HL-60 (cell line): ENCODE results near the gene ALG11.

Source experiments
- DNase-seq, 2 experiments: peaks; one replicate each; pipeline ENCODE4 v3.0.0-alpha.2; 2010 to 2020; ENCODE audit warnings: low read depth in 1 of 2, low spot score in 1 of 2
- H3K27ac ChIP-seq: fragments of 250-450 bp; sonication (Bioruptor Pico); replicated peaks from 2 replicates; pipeline ENCODE4 v1.5.1; 2020; ENCODE audit warnings: mild to moderate bottlenecking, moderate library complexity
- H3K27me3 ChIP-seq: fragments of 250-450 bp; sonication (Bioruptor Pico); 2 replicates; pipeline ENCODE4 v1.5.1; 2021; ENCODE audit warnings: mild to moderate bottlenecking, moderate library complexity; ENCODE audit not compliant: insufficient read depth, poor library complexity, severe bottlenecking
- H3K4me3 ChIP-seq: replicated peaks from 2 replicates; pipeline ENCODE4 v1.5.1; 2011; ENCODE audit warnings: mild to moderate bottlenecking, control low read depth, low read length; ENCODE audit not compliant: insufficient read depth
- CTCF ChIP-seq: IDR thresholded peaks from one replicate; pipeline ENCODE4 v1.5.1; 2011; ENCODE audit warnings: low read length, control low read depth, inconsistent platforms; ENCODE audit not compliant: insufficient read depth
- GABPA ChIP-seq: IDR thresholded peaks from 2 replicates; pipeline ENCODE4 v1.6.1; 2012; ENCODE audit warnings: low read depth
- POLR2AphosphoS5 ChIP-seq: IDR thresholded peaks from 2 replicates; pipeline ENCODE4 v1.6.1; 2012; ENCODE audit warnings: low read depth
- REST ChIP-seq: IDR thresholded peaks from 2 replicates; pipeline ENCODE4 v1.6.1; 2012; ENCODE audit warnings: low read depth; ENCODE audit not compliant: insufficient replicate concordance
- SPI1 ChIP-seq: IDR thresholded peaks from 2 replicates; pipeline ENCODE4 v1.6.1; 2012; ENCODE audit warnings: low read depth, mild to moderate bottlenecking, borderline replicate concordance

The ALG11 gene

GRCh38 chr13:51996641-51997040 is 15.6 kb upstream of the ALG11 start:
- peaks cover 5% of the 10 kb centered on the region for H3K27me3 ChIP-seq
- H3K27ac ChIP-seq: no peak overlapping the region
- DNase-seq: no peak
- no peak overlapping the region for H3K4me3 ChIP-seq
- TF ChIP-seq SPI1 (no peak), REST (no peak), POLR2AphosphoS5 (no peak), GABPA (no peak), CTCF (no peak)

- H3K4me3 ChIP-seq: no peak overlapping the region
- H3K27ac ChIP-seq: no peak overlapping the region
- H3K27me3 ChIP-seq: peaks cover 5% of the 10 kb centered on the region
- no peak for DNase-seq
- TF ChIP-seq REST: no peak
- no peak for TF ChIP-seq CTCF
- TF ChIP-seq GABPA: no peak
- TF ChIP-seq SPI1: no peak
- TF ChIP-seq POLR2AphosphoS5: no peak
Measured at GRCh38 chr13:51997186-51997585, 15.0 kb upstream of the ALG11 start.

GRCh38 chr13:51997641-51998330 is 14.4 kb upstream of the ALG11 start:
- peaks cover 5% of the 10 kb centered on the region for H3K27me3 ChIP-seq
- no peak overlapping the region for H3K4me3 ChIP-seq
- H3K27ac ChIP-seq: no peak overlapping the region
- TF ChIP-seq REST: no peak
- no peak for TF ChIP-seq SPI1
- no peak for DNase-seq
